GM12872 (cell line): ENCODE measurements around the gene SUSD6.

Experiments
- CTCF ChIP-seq: IDR thresholded peaks from 3 replicates; pipeline ENCODE4 v1.5.1; 2011; ENCODE audit warnings: low read depth, mild to moderate bottlenecking, low read length, moderate library complexity; ENCODE audit not compliant: insufficient read depth

The SUSD6 gene

DNA sequence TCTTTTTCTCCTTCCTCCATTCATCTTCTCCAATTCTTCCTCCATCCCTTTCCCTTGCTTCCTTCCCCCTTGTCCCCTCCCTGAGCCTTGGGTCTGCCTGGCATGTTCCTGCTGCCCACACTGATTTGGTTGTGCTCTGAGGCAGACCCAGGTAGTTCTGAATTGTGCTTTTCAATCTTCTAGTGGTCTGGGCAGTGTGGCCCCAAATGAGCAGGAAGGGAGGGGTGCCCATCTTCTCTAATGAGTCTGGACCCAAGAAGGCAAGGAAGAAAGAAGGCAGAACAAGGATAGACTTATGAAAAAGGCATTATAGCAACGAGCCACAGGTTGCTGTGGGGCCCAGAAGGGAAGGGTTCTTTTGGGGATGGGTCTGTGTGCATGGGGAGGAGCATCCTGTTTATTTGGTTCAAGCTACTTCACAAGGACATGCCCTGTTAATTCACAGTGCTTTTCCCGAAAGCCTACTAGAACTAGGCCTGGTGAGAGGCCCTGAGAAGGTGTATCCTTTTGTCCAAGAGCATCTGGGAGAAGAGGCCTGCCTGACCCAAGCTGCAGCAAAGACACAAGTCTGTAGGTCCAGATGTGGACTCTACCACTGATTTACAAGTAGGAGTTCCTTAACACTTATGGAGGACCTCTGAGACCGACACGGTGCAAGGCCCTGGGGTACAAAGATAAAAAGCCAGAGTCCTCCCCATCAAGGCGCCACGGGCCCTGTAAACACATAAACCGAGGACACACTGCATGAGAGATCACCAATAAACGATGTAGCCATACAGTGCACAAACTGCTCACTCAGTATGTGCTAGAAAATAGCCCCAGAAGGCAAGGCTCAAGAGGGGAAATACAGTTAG lies 1.1 kb upstream of the SUSD6 start:
- TF ChIP-seq CTCF = no peak

DNA sequence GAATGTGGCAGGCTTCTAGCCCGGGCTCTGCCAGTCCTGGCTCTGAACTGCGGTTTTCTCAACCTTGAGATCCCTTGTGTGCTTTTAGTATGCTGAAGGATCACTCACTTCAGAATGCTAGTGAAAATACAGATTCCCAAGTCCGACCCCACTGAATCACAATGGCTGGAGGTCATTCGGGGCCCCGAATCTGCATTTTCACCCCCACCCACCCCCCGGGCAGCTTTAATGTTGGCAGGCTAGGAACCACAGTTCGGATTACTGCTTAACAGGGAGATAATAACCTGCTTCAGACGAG lies 573 bp upstream of the SUSD6 start:
- TF ChIP-seq CTCF = no peak

- no peak for TF ChIP-seq CTCF
These were observed 802 bp downstream of the SUSD6 start for GRCh38 chr14:69612014-69612782.

GRCh38 chr14:69612783-69613130 lies 1.4 kb downstream of the SUSD6 start:
- TF ChIP-seq CTCF = peak; percentile 27; the same call in 1 of the 3 replicates

- TF ChIP-seq CTCF = no peak
These were observed 2.1 kb downstream of the SUSD6 start for GRCh38 chr14:69613312-69614073.

- TF ChIP-seq CTCF = no peak
These were observed 3.2 kb downstream of the SUSD6 start for GRCh38 chr14:69614592-69614991.

- TF ChIP-seq CTCF = no peak
These were observed 3.7 kb downstream of the SUSD6 start for GRCh38 chr14:69615121-69615495.
